ENCODE data around the gene KLHL29. TPM values are rescaled to one million over a fixed set of nuclear protein-coding genes. Genes with fewer than 3 reads are reported as not detected.

Gene KLHL29
- total RNA-seq, 1 donor from 2014 or later = 36.5 TPM

- H3K27me3 Mint-ChIP-seq (ENCODE audit: unreplicated experiment) = peaks cover 3% of the 10 kb centered on the region
- H3K36me3 Mint-ChIP-seq (ENCODE audit: unreplicated experiment) = peaks cover 4% of the 10 kb centered on the region
- H3K9me3 Mint-ChIP-seq (ENCODE audit: unreplicated experiment) = peaks cover 8% of the 10 kb centered on the region
- no peak overlapping the region for H3K27ac Mint-ChIP-seq (ENCODE audit: unreplicated experiment)
- TF ChIP-seq CTCF (IDR thresholded peaks at IDR 0.05; ENCODE audit: partially characterized antibody, unreplicated experiment) = no peak
- peaks cover 59% of the 10 kb centered on the region for H3K4me1 Mint-ChIP-seq (ENCODE audit: low read depth, unreplicated experiment)
- DNase-seq = no peak
- no peak overlapping the region for H3K4me3 Mint-ChIP-seq (ENCODE audit: unreplicated experiment)
Observed at GRCh38 chr2:23493846-23494245, 108.9 kb downstream of the KLHL29 start.

- H3K4me3 Mint-ChIP-seq (ENCODE audit: unreplicated experiment) = no peak overlapping the region
- peaks cover 59% of the 10 kb centered on the region for H3K4me1 Mint-ChIP-seq (ENCODE audit: low read depth, unreplicated experiment)
- no peak overlapping the region for H3K27ac Mint-ChIP-seq (ENCODE audit: unreplicated experiment)
- TF ChIP-seq CTCF (IDR thresholded peaks at IDR 0.05; ENCODE audit: partially characterized antibody, unreplicated experiment) = no peak
- H3K9me3 Mint-ChIP-seq (ENCODE audit: unreplicated experiment) = peaks cover 8% of the 10 kb centered on the region
- H3K27me3 Mint-ChIP-seq (ENCODE audit: unreplicated experiment) = peaks cover 3% of the 10 kb centered on the region
- peaks cover 4% of the 10 kb centered on the region for H3K36me3 Mint-ChIP-seq (ENCODE audit: unreplicated experiment)
- DNase-seq = no peak
Observed at GRCh38 chr2:23494286-23494685, 109.3 kb downstream of the KLHL29 start.

GRCh38 chr2:23495661-23496114, 110.7 kb downstream of the KLHL29 start:
- Mint-ChIP-seq H3K9me3 (ENCODE audit: unreplicated experiment) (peaks cover 5% of the 10 kb centered on the region), H3K36me3 (ENCODE audit: unreplicated experiment) (peaks cover 4% of the 10 kb centered on the region), H3K27me3 (ENCODE audit: unreplicated experiment) (peaks cover 3% of the 10 kb centered on the region), H3K4me3 (ENCODE audit: unreplicated experiment) (no peak overlapping the region), H3K4me1 (ENCODE audit: low read depth, unreplicated experiment) (peaks cover 57% of the 10 kb centered on the region), H3K27ac (ENCODE audit: unreplicated experiment) (no peak overlapping the region)
- no peak for TF ChIP-seq CTCF (IDR thresholded peaks at IDR 0.05; ENCODE audit: partially characterized antibody, unreplicated experiment)
- DNase-seq = no peak

- H3K27ac Mint-ChIP-seq (ENCODE audit: unreplicated experiment) = no peak overlapping the region
- DNase-seq = no peak
- peaks cover 55% of the 10 kb centered on the region for H3K4me1 Mint-ChIP-seq (ENCODE audit: low read depth, unreplicated experiment)
- peaks cover 4% of the 10 kb centered on the region for H3K9me3 Mint-ChIP-seq (ENCODE audit: unreplicated experiment)
- peaks cover 4% of the 10 kb centered on the region for H3K36me3 Mint-ChIP-seq (ENCODE audit: unreplicated experiment)
- H3K4me3 Mint-ChIP-seq (ENCODE audit: unreplicated experiment) = no peak overlapping the region
- peaks cover 1% of the 10 kb centered on the region for H3K27me3 Mint-ChIP-seq (ENCODE audit: unreplicated experiment)
- TF ChIP-seq CTCF (IDR thresholded peaks at IDR 0.05; ENCODE audit: partially characterized antibody, unreplicated experiment) = no peak
Observed at GRCh38 chr2:23496456-23496855, 111.5 kb downstream of the KLHL29 start.

GRCh38 chr2:23497063-23497462, 112.1 kb downstream of the KLHL29 start:
- TF ChIP-seq CTCF (IDR thresholded peaks at IDR 0.05; ENCODE audit: partially characterized antibody, unreplicated experiment) = no peak
- DNase-seq = no peak
- Mint-ChIP-seq H3K4me1 (ENCODE audit: low read depth, unreplicated experiment) (peaks cover 54% of the 10 kb centered on the region), H3K9me3 (ENCODE audit: unreplicated experiment) (peaks cover 2% of the 10 kb centered on the region), H3K27me3 (ENCODE audit: unreplicated experiment) (no peaks in the 10 kb centered on the region), H3K4me3 (ENCODE audit: unreplicated experiment) (no peak overlapping the region), H3K27ac (ENCODE audit: unreplicated experiment) (no peak overlapping the region), H3K36me3 (ENCODE audit: unreplicated experiment) (peaks cover 4% of the 10 kb centered on the region)
